ENCODE results near the gene RAB35. TPM values are rescaled to one million over a fixed set of nuclear protein-coding genes. Genes with fewer than 3 reads are reported as not detected.
A peak's percentile ranks its signal among the peaks of the same experiment; 100 is the strongest.

Gene RAB35
- total and polyA plus RNA-seq, 9 of the 15 experiments (the other 6 are each of a cell fraction or from before 2014, with no cell fraction given): 0.65 to 76.3 (median 38.9) TPM

DNA sequence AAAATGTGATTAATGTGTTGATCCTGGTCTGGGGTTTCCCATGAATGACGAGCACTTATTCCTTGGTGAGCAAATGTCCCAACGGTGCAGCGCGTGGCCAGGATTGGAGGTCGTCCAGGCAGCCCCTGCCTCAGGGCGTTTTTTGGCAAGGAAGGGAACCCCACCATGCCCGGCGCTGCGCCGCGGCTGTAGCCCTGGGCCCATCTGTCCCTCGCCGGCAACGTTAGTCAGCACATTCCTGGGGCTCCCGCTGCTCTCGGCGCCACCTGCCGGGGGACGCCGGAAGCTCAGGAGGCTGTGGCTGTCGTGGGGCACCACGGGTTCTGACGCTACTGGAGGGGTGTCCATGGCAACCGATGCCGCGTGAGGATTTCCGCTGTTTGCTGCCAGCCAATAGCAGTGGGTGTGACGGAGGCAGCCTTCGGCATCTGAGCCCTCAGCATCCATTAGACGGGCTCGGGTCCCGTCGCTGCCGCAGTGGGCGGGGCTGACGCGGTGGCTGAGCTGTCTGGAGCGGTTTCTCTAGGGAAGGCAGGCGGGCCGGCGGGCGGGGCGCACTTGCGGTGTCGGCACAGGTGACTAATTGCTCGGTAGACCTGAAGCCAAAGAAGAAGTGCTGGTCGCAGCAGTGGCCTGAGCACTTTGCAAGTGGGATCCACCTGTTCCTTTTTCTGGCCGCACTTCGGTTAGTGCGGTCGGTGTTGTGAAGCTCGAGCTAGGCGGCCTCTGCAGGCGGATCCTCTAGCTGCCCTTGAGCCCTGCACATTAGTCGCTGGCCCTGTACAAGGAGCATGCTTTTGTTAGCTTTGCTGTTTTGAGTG lies 29.5 kb downstream of the RAB35 start (continued):
- TF ChIP-seq, protein P1, sequence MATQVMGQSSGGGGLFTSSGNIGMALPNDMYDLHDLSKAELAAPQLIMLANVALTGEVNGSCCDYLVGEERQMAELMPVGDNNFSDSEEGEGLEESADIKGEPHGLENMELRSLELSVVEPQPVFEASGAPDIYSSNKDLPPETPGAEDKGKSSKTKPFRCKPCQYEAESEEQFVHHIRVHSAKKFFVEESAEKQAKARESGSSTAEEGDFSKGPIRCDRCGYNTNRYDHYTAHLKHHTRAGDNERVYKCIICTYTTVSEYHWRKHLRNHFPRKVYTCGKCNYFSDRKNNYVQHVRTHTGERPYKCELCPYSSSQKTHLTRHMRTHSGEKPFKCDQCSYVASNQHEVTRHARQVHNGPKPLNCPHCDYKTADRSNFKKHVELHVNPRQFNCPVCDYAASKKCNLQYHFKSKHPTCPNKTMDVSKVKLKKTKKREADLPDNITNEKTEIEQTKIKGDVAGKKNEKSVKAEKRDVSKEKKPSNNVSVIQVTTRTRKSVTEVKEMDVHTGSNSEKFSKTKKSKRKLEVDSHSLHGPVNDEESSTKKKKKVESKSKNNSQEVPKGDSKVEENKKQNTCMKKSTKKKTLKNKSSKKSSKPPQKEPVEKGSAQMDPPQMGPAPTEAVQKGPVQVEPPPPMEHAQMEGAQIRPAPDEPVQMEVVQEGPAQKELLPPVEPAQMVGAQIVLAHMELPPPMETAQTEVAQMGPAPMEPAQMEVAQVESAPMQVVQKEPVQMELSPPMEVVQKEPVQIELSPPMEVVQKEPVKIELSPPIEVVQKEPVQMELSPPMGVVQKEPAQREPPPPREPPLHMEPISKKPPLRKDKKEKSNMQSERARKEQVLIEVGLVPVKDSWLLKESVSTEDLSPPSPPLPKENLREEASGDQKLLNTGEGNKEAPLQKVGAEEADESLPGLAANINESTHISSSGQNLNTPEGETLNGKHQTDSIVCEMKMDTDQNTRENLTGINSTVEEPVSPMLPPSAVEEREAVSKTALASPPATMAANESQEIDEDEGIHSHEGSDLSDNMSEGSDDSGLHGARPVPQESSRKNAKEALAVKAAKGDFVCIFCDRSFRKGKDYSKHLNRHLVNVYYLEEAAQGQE (IDR thresholded peaks at IDR 0.05; ENCODE audit: borderline replicate concordance): peak; percentile 80; the same call in 1 of the 2 replicates
- TF ChIP-seq, protein P1 (CRISPR knock-in tag; IDR thresholded peaks at IDR 0.05; ENCODE audit: low read depth): peak; percentile 63; the same call in 1 of the 2 replicates
- TF ChIP-seq ETV5 (CRISPR knock-in tag; IDR thresholded peaks at IDR 0.05; ENCODE audit: low read depth) (peak; percentile 84), LCOR (CRISPR knock-in tag; IDR thresholded peaks at IDR 0.05) (peak; percentile 95), RBFOX2 (IDR thresholded peaks at IDR 0.05; ENCODE audit: low read depth, low read length) (peak; percentile 70), NFIC (IDR thresholded peaks at IDR 0.05) (peak; percentile 53), PML (IDR thresholded peaks at IDR 0.05; ENCODE audit: low read length) (no peak), ZNF316 (IDR thresholded peaks at IDR 0.05) (peak; percentile 97), E2F3 (CRISPR knock-in tag; IDR thresholded peaks at IDR 0.05) (no peak), TAF1 (IDR thresholded peaks at IDR 0.05; ENCODE audit: control insufficient read depth, extremely low read depth, insufficient read depth, low read length, severe bottlenecking) (peak; percentile 45), ZNF354B (CRISPR knock-in tag; IDR thresholded peaks at IDR 0.05) (no peak)
- TF ChIP-seq, protein P2, sequence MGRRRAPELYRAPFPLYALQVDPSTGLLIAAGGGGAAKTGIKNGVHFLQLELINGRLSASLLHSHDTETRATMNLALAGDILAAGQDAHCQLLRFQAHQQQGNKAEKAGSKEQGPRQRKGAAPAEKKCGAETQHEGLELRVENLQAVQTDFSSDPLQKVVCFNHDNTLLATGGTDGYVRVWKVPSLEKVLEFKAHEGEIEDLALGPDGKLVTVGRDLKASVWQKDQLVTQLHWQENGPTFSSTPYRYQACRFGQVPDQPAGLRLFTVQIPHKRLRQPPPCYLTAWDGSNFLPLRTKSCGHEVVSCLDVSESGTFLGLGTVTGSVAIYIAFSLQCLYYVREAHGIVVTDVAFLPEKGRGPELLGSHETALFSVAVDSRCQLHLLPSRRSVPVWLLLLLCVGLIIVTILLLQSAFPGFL (CRISPR knock-in tag; IDR thresholded peaks at IDR 0.05): peak; percentile 79; the same call in 1 of the 2 replicates
- TF ChIP-seq, protein P3, sequence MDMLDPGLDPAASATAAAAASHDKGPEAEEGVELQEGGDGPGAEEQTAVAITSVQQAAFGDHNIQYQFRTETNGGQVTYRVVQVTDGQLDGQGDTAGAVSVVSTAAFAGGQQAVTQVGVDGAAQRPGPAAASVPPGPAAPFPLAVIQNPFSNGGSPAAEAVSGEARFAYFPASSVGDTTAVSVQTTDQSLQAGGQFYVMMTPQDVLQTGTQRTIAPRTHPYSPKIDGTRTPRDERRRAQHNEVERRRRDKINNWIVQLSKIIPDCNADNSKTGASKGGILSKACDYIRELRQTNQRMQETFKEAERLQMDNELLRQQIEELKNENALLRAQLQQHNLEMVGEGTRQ (CRISPR knock-in tag; IDR thresholded peaks at IDR 0.05): peak; percentile 47; the same call in 1 of the 2 replicates
- TF ChIP-seq, protein P4, sequence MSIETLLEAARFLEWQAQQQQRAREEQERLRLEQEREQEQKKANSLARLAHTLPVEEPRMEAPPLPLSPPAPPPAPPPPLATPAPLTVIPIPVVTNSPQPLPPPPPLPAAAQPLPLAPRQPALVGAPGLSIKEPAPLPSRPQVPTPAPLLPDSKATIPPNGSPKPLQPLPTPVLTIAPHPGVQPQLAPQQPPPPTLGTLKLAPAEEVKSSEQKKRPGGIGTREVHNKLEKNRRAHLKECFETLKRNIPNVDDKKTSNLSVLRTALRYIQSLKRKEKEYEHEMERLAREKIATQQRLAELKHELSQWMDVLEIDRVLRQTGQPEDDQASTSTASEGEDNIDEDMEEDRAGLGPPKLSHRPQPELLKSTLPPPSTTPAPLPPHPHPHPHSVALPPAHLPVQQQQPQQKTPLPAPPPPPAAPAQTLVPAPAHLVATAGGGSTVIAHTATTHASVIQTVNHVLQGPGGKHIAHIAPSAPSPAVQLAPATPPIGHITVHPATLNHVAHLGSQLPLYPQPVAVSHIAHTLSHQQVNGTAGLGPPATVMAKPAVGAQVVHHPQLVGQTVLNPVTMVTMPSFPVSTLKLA (conservative IDR thresholded peaks at IDR 0.05): peak; percentile 78 to 89
